GM12872 (cell line): ENCODE data around the gene SMAP1.

Experiments
- CTCF ChIP-seq: IDR thresholded peaks from 3 replicates; pipeline ENCODE4 v1.5.1; 2011; ENCODE audit warnings: low read depth, mild to moderate bottlenecking, low read length, moderate library complexity; ENCODE audit not compliant: insufficient read depth

The SMAP1 gene

GRCh38 chr6:70831427-70831826 is 163.7 kb downstream of the SMAP1 start:
- TF ChIP-seq CTCF: no peak

GRCh38 chr6:70834520-70834919 is 166.8 kb downstream of the SMAP1 start:
- TF ChIP-seq CTCF: no peak

GRCh38 chr6:70838907-70839285 is 171.2 kb downstream of the SMAP1 start:
- TF ChIP-seq CTCF: no peak

GRCh38 chr6:70839286-70840266 is 171.9 kb downstream of the SMAP1 start:
- no peak for TF ChIP-seq CTCF

- TF ChIP-seq CTCF: no peak
These were observed 173.4 kb downstream of the SMAP1 start for GRCh38 chr6:70841112-70841511.

GRCh38 chr6:70842541-70842940 is 174.9 kb downstream of the SMAP1 start:
- TF ChIP-seq CTCF: no peak

- 0 out of 3 replicates have a peak, but pooled peaks have one; percentile 10 for TF ChIP-seq CTCF
These were observed 175.7 kb downstream of the SMAP1 start for GRCh38 chr6:70843328-70843918.
